Measurements from ENCODE around the gene PREPL.
"Not testable (repeated sequence)": the region's sequence is repeated elsewhere in the genome, so short reads cannot be mapped to it uniquely, and the experiment has no call there.

The PREPL gene

DNA sequence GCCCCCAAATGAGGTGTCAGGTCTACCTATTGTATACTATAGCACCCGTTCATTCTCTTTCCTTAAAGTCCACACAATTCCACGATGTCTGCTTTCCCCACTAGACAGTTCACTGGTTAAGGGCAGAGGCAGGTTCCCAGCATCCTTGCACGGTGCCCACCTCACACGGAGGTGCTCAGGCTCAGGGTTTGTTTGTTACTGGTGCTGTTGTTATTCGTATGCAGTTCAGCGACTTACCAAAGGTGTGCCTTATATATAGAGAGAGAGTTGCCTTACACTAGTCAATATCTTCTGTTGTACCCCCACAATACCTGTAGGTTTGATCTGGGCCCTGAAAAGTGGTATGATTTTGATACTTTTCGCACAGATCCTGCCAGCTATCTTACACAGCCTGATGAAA is 55.4 kb downstream of the PREPL start:
- no peaks in the 10 kb centered on the region for H3K9me2 ChIP-seq (replicated peaks; ENCODE audit: insufficient read depth, low read length)

DNA sequence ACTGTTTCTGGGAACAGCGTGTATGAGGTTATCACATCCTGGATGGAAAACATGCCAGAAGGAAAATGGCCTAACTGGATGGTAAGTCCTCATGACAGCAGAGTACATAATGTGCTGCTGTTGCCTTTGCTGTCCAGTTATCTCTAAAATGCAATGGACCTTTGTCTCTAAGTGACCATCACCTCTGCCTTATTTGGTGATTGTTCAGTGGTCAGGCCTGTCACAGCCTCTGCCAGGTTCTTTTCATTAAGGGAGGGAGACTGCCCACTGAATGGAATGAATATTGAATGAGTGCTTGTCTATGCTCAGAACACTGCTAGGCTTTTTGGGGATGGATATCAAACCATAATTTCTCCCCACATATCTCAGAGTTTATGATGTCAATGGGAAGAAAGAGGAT is 57.0 kb downstream of the PREPL start:
- H3K9me3 ChIP-seq (ENCODE audit: insufficient read depth, low read length) = 0 out of 2 replicates have a peak, but pooled peaks cover under 1% of the 10 kb centered on the region
- no peaks in the 10 kb centered on the region for H3K9me2 ChIP-seq (replicated peaks; ENCODE audit: insufficient read depth, low read length)
- no peak overlapping the region for H2AFZ ChIP-seq (ENCODE audit: low read depth, low read length, severe bottlenecking)
- H3K9ac ChIP-seq (ENCODE audit: low read length) = no peak overlapping the region
- H4K20me1 ChIP-seq (ENCODE audit: low read depth, low read length) = no peaks in the 10 kb centered on the region
- no peak overlapping the region for H3K4me3 ChIP-seq (ENCODE audit: insufficient read depth, low read length, poor library complexity, severe bottlenecking)
- H3K27me3 ChIP-seq (ENCODE audit: low read length) = no peaks in the 10 kb centered on the region
- no peaks in the 10 kb centered on the region for H3F3A ChIP-seq (ENCODE audit: insufficient read depth)
- H3K36me3 ChIP-seq (ENCODE audit: low read length) = no peaks in the 10 kb centered on the region
- H3K4me2 ChIP-seq (ENCODE audit: low read depth, low read length, poor library complexity, severe bottlenecking) = no peak overlapping the region
- TF ChIP-seq EZH2phosphoT487 (conservative IDR thresholded peaks at IDR 0.05; ENCODE audit: low read length) = no peak
- TF ChIP-seq, protein P1, sequence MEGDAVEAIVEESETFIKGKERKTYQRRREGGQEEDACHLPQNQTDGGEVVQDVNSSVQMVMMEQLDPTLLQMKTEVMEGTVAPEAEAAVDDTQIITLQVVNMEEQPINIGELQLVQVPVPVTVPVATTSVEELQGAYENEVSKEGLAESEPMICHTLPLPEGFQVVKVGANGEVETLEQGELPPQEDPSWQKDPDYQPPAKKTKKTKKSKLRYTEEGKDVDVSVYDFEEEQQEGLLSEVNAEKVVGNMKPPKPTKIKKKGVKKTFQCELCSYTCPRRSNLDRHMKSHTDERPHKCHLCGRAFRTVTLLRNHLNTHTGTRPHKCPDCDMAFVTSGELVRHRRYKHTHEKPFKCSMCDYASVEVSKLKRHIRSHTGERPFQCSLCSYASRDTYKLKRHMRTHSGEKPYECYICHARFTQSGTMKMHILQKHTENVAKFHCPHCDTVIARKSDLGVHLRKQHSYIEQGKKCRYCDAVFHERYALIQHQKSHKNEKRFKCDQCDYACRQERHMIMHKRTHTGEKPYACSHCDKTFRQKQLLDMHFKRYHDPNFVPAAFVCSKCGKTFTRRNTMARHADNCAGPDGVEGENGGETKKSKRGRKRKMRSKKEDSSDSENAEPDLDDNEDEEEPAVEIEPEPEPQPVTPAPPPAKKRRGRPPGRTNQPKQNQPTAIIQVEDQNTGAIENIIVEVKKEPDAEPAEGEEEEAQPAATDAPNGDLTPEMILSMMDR (IDR thresholded peaks at IDR 0.05; ENCODE audit: insufficient read depth, low read length, poor library complexity, severe bottlenecking) = no peak
- no peaks in the 10 kb centered on the region for H3K79me2 ChIP-seq (ENCODE audit: insufficient read depth, low read length)
- H3K27ac ChIP-seq (ENCODE audit: low read depth, low read length) = no peak overlapping the region

More for the DNA sequence above, 55.4 kb downstream of the PREPL start:
- H3K27me3 ChIP-seq (ENCODE audit: low read length) = no peaks in the 10 kb centered on the region
- no peaks in the 10 kb centered on the region for H3K36me3 ChIP-seq (ENCODE audit: low read length)
- peaks cover 9% of the 10 kb centered on the region; the same call in 1 of the 2 replicates for H3K9me3 ChIP-seq (ENCODE audit: insufficient read depth, low read length)
- no peak overlapping the region for H3K9ac ChIP-seq (ENCODE audit: low read length)
- no peak overlapping the region for H3K27ac ChIP-seq (ENCODE audit: low read depth, low read length)
- no peak overlapping the region for H3K4me3 ChIP-seq (ENCODE audit: insufficient read depth, low read length, poor library complexity, severe bottlenecking)
- no peak overlapping the region for H3K4me2 ChIP-seq (ENCODE audit: low read depth, low read length, poor library complexity, severe bottlenecking)
- H3K79me2 ChIP-seq (ENCODE audit: insufficient read depth, low read length) = no peaks in the 10 kb centered on the region
- no peaks in the 10 kb centered on the region for H3F3A ChIP-seq (ENCODE audit: insufficient read depth)
- no peaks in the 10 kb centered on the region for H4K20me1 ChIP-seq (ENCODE audit: low read depth, low read length)
- TF ChIP-seq EZH2phosphoT487 (conservative IDR thresholded peaks at IDR 0.05; ENCODE audit: low read length) = no peak
- TF ChIP-seq, protein P1 (IDR thresholded peaks at IDR 0.05; ENCODE audit: insufficient read depth, low read length, poor library complexity, severe bottlenecking) = no peak
- no peak overlapping the region for H2AFZ ChIP-seq (ENCODE audit: low read depth, low read length, severe bottlenecking)

DNA sequence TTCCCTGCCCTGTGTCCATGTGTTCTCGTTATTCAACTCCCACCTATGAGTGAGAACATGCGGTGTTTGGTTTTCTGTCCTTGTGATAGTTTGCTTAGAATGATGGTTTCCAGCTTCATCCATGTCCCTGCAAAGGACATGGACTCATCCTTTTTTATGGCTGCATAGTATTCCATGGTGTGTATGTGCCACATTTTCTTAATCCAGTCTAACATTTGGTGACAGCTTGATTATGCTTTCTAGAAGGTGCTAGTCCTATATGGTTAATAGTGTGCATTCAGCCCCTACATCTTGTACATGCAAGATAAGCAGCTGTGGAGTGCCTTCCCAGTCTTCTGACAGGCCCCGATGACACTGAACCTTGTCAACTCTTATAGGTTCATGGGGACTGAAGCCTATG is 57.5 kb downstream of the PREPL start:
- H2AFZ ChIP-seq (ENCODE audit: low read depth, low read length, severe bottlenecking) = not testable (repeated sequence)

DNA sequence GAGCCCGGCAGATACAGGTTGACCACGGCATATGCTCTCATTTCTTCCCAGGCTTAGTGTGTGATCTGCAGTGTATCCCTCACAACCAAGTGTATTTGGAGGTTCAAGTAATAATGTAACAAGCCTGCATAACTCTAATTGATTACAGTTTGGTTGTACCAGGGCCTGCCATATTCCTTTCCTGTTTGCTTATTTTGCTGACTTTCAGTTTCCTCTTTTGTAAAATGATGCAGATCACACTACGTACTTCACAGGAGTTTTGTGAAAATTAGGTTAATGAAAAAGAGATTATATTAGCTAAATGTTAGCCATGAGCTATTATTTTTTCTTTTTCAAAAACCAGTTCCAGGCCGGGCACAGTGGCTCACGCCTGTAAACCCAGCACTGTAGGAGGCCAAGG is 60.2 kb downstream of the PREPL start:
- no peaks in the 10 kb centered on the region for H3K36me3 ChIP-seq (ENCODE audit: low read length)
- TF ChIP-seq EZH2phosphoT487 (conservative IDR thresholded peaks at IDR 0.05; ENCODE audit: low read length) = no peak
- TF ChIP-seq, protein P1 (IDR thresholded peaks at IDR 0.05; ENCODE audit: insufficient read depth, low read length, poor library complexity, severe bottlenecking) = no peak

More for the DNA sequence above, 57.5 kb downstream of the PREPL start:
- H3K4me2 ChIP-seq (ENCODE audit: low read depth, low read length, poor library complexity, severe bottlenecking); H3K9ac ChIP-seq (ENCODE audit: low read length); H3K36me3 ChIP-seq (ENCODE audit: low read length); H3K9me2 ChIP-seq (replicated peaks; ENCODE audit: insufficient read depth, low read length); H3K4me3 ChIP-seq (ENCODE audit: insufficient read depth, low read length, poor library complexity, severe bottlenecking); H3F3A ChIP-seq (ENCODE audit: insufficient read depth); H3K27ac ChIP-seq (ENCODE audit: low read depth, low read length); H3K27me3 ChIP-seq (ENCODE audit: low read length); H3K79me2 ChIP-seq (ENCODE audit: insufficient read depth, low read length); H4K20me1 ChIP-seq (ENCODE audit: low read depth, low read length); H3K9me3 ChIP-seq (ENCODE audit: insufficient read depth, low read length): not testable (repeated sequence)

More for the DNA sequence above, 60.2 kb downstream of the PREPL start:
- H2AFZ ChIP-seq (ENCODE audit: low read depth, low read length, severe bottlenecking) = no peak overlapping the region
- H3K27ac ChIP-seq (ENCODE audit: low read depth, low read length) = no peak overlapping the region
- H3K4me2 ChIP-seq (ENCODE audit: low read depth, low read length, poor library complexity, severe bottlenecking) = no peak overlapping the region
- no peak overlapping the region for H3K4me3 ChIP-seq (ENCODE audit: insufficient read depth, low read length, poor library complexity, severe bottlenecking)
- no peaks in the 10 kb centered on the region for H3K9me3 ChIP-seq (ENCODE audit: insufficient read depth, low read length)
- no peak overlapping the region for H3K9ac ChIP-seq (ENCODE audit: low read length)
- H3K9me2 ChIP-seq (replicated peaks; ENCODE audit: insufficient read depth, low read length) = no peaks in the 10 kb centered on the region
- H4K20me1 ChIP-seq (ENCODE audit: low read depth, low read length) = no peaks in the 10 kb centered on the region
- no peaks in the 10 kb centered on the region for H3F3A ChIP-seq (ENCODE audit: insufficient read depth)
- no peaks in the 10 kb centered on the region for H3K27me3 ChIP-seq (ENCODE audit: low read length)
- no peaks in the 10 kb centered on the region for H3K79me2 ChIP-seq (ENCODE audit: insufficient read depth, low read length)

All from SU-DHL-6 (cell line).